HL-60 (cell line): ENCODE results near the gene IL37.

Experiments
- POLR2AphosphoS5 ChIP-seq: IDR thresholded peaks from 2 replicates; pipeline ENCODE4 v1.6.1; 2012; ENCODE audit warnings: low read depth
- REST ChIP-seq: IDR thresholded peaks from 2 replicates; pipeline ENCODE4 v1.6.1; 2012; ENCODE audit warnings: low read depth; ENCODE audit not compliant: insufficient replicate concordance

- no peak for TF ChIP-seq POLR2AphosphoS5
- TF ChIP-seq REST, result no peak
These were observed 7.3 kb downstream of the IL37 start for GRCh38 chr2:112918256-112918655.
